ENCODE data around the gene OLAH.

Gene OLAH

GRCh38 chr10:15088428-15089261 lies 44.9 kb downstream of the OLAH start, which contains the start of gene ACBD7:
Gene ACBD7, minus strand, starts transcription at chr10:15088776. Its CDS starts 48 bp downstream, at chr10:15088728.
- TF ChIP-seq FOXP2 (optimal IDR thresholded peaks at IDR 0.05; ENCODE audit: control extremely low read depth, extremely low read length, insufficient read depth) (no peak), POLR2AphosphoS5 (IDR thresholded peaks at IDR 0.05; ENCODE audit: borderline replicate concordance, low read depth, low read length) (no peak), EZH2 (IDR thresholded peaks at IDR 0.05) (no peak)
- Histone ChIP-seq H3K4me3 (peak within 1 kb of the TSS; percentile 66), H3K27ac (no peak within 1 kb of the TSS), H3K36me3 (ENCODE audit: insufficient read depth, low read length) (no peaks in the 10 kb centered on the region), H3K9ac (ENCODE audit: insufficient read length) (no peak within 1 kb of the TSS), H3K9me3 (ENCODE audit: low read depth, low read length) (no peaks in the 10 kb centered on the region)
- no peak for DNase-seq (ENCODE audit: low read depth, low spot score)

DNA sequence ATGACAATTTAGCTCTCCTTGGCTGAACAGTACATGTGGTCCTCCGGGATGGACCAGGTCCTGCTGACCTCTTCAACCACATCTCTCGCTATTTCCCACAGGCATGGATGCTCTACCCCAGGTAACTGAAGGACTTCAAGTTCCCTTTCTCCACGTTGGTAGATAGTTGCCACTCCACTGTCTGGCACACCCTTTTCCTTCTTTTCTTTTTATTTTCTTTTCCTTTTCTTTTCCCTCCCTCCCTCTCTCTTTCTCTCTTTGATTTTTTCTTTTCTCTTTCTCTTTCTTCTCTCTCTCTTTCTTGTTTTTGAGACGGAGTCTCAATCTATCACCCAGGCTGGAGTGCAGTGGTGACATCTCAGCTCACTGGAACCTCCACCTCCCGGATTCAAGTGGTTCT lies 47.7 kb downstream of the OLAH start:
- H3K36me3 ChIP-seq (ENCODE audit: insufficient read depth, low read length) = no peaks in the 10 kb centered on the region
- no peak overlapping the region for H3K4me3 ChIP-seq
- DNase-seq (ENCODE audit: low read depth, low spot score) = no peak
- H3K9me3 ChIP-seq (ENCODE audit: low read depth, low read length) = no peaks in the 10 kb centered on the region
- H3K9ac ChIP-seq (ENCODE audit: insufficient read length) = no peak overlapping the region
- TF ChIP-seq EZH2 (IDR thresholded peaks at IDR 0.05) = no peak
- TF ChIP-seq FOXP2 (optimal IDR thresholded peaks at IDR 0.05; ENCODE audit: control extremely low read depth, extremely low read length, insufficient read depth) = no peak
- no peak for TF ChIP-seq POLR2AphosphoS5 (IDR thresholded peaks at IDR 0.05; ENCODE audit: borderline replicate concordance, low read depth, low read length)
- H3K27ac ChIP-seq = no peak overlapping the region

DNA sequence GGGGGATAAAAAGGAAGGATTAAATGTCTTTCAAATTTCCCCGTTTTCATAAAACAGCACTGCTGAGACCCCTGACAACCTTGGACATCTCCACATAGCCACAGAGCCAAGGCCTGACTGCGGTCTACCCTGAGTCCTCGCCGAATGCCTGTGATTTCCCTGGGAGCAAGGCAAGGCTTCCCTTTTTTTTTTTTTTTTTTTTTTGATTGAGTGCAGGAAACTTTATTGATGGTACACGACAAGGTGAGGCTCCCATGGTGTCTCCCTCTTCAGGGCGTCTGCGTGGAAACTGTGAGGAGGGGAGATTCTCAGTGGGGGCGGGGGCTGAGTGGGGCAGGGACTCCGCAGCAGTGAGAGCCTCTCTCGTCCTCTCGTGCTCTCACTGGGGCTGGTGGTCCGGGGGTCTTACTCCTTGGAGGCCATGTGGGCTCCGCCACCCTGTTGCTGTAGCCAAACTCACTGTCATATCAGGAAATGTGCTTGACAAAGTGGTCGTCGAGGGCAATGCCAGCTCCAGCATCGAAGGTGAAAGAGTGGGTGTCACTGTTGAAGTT lies 49.2 kb downstream of the OLAH start:
- H3K36me3 ChIP-seq (ENCODE audit: insufficient read depth, low read length) = no peaks in the 10 kb centered on the region
- no peak overlapping the region for H3K4me3 ChIP-seq
- H3K9ac ChIP-seq (ENCODE audit: insufficient read length) = no peak overlapping the region
- H3K27ac ChIP-seq = no peak overlapping the region
- TF ChIP-seq FOXP2 (optimal IDR thresholded peaks at IDR 0.05; ENCODE audit: control extremely low read depth, extremely low read length, insufficient read depth) = no peak
- no peak for TF ChIP-seq POLR2AphosphoS5 (IDR thresholded peaks at IDR 0.05; ENCODE audit: borderline replicate concordance, low read depth, low read length)
- no peak for TF ChIP-seq EZH2 (IDR thresholded peaks at IDR 0.05)
- no peak for DNase-seq (ENCODE audit: low read depth, low spot score)
- no peaks in the 10 kb centered on the region for H3K9me3 ChIP-seq (ENCODE audit: low read depth, low read length)

- H3K4me3 ChIP-seq = peak overlapping the region; percentile 77
- no peak for DNase-seq (ENCODE audit: low read depth, low spot score)
- no peaks in the 10 kb centered on the region for H3K36me3 ChIP-seq (ENCODE audit: insufficient read depth, low read length)
- peak overlapping the region; percentile 92 for H3K9ac ChIP-seq (ENCODE audit: insufficient read length)
- H3K27ac ChIP-seq = no peak overlapping the region
- H3K9me3 ChIP-seq (ENCODE audit: low read depth, low read length) = no peaks in the 10 kb centered on the region
- no peak for TF ChIP-seq FOXP2 (optimal IDR thresholded peaks at IDR 0.05; ENCODE audit: control extremely low read depth, extremely low read length, insufficient read depth)
- TF ChIP-seq EZH2 (IDR thresholded peaks at IDR 0.05) = no peak
- no peak for TF ChIP-seq POLR2AphosphoS5 (IDR thresholded peaks at IDR 0.05; ENCODE audit: borderline replicate concordance, low read depth, low read length)
Measured at GRCh38 chr10:15096661-15097010, 52.9 kb downstream of the OLAH start.

- Histone ChIP-seq H3K9me3 (ENCODE audit: low read depth, low read length) (no peaks in the 10 kb centered on the region), H3K27ac (peak within 1 kb of the TSS; percentile 89), H3K36me3 (ENCODE audit: insufficient read depth, low read length) (no peaks in the 10 kb centered on the region), H3K9ac (ENCODE audit: insufficient read length) (peak within 1 kb of the TSS; percentile 92), H3K4me3 (peak within 1 kb of the TSS; percentile 77)
- DNase-seq (ENCODE audit: low read depth, low spot score) = peak; percentile 24
- no peak for TF ChIP-seq EZH2 (IDR thresholded peaks at IDR 0.05)
- no peak for TF ChIP-seq FOXP2 (optimal IDR thresholded peaks at IDR 0.05; ENCODE audit: control extremely low read depth, extremely low read length, insufficient read depth)
- peak; percentile 68; the same call in 1 of the 2 replicates for TF ChIP-seq POLR2AphosphoS5 (IDR thresholded peaks at IDR 0.05; ENCODE audit: borderline replicate concordance, low read depth, low read length)
Measured at GRCh38 chr10:15097011-15097812, 53.5 kb downstream of the OLAH start, which contains the start of gene RPP38. Gene RPP38, plus strand, starts transcription at chr10:15097355. Its CDS starts 5,960 bp downstream, at chr10:15103315.

GRCh38 chr10:15099886-15100285 lies 56.1 kb downstream of the OLAH start:
- no peak for DNase-seq (ENCODE audit: low read depth, low spot score)
- TF ChIP-seq EZH2 (IDR thresholded peaks at IDR 0.05) (no peak), POLR2AphosphoS5 (IDR thresholded peaks at IDR 0.05; ENCODE audit: borderline replicate concordance, low read depth, low read length) (no peak), FOXP2 (optimal IDR thresholded peaks at IDR 0.05; ENCODE audit: control extremely low read depth, extremely low read length, insufficient read depth) (no peak)
- H3K9ac ChIP-seq (ENCODE audit: insufficient read length) = no peak overlapping the region
- H3K9me3 ChIP-seq (ENCODE audit: low read depth, low read length) = no peaks in the 10 kb centered on the region
- H3K27ac ChIP-seq = no peak overlapping the region
- H3K36me3 ChIP-seq (ENCODE audit: insufficient read depth, low read length) = peaks cover 14% of the 10 kb centered on the region; the same call in 1 of the 2 replicates
- H3K4me3 ChIP-seq = no peak overlapping the region

DNA sequence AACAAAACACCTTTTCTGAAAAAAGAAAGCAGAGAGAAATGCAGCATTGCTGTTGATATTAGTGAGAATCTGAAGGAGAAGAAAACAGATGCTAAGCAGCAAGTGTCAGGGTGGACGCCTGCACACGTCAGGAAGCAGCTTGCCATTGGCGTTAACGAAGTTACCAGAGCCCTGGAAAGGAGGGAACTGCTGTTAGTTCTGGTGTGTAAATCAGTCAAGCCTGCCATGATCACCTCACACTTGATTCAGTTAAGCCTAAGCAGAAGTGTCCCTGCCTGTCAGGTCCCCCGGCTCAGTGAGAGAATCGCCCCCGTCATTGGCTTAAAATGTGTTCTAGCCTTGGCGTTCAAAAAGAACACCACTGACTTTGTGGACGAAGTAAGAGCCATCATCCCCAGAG lies 59.8 kb downstream of the OLAH start:
- H3K27ac ChIP-seq = no peak overlapping the region
- no peak for TF ChIP-seq EZH2 (IDR thresholded peaks at IDR 0.05)
- no peak for TF ChIP-seq POLR2AphosphoS5 (IDR thresholded peaks at IDR 0.05; ENCODE audit: borderline replicate concordance, low read depth, low read length)
- no peak for TF ChIP-seq FOXP2 (optimal IDR thresholded peaks at IDR 0.05; ENCODE audit: control extremely low read depth, extremely low read length, insufficient read depth)
- no peaks in the 10 kb centered on the region for H3K9me3 ChIP-seq (ENCODE audit: low read depth, low read length)
- H3K9ac ChIP-seq (ENCODE audit: insufficient read length) = no peak overlapping the region
- DNase-seq (ENCODE audit: low read depth, low spot score) = no peak
- H3K4me3 ChIP-seq = no peak overlapping the region
- peaks cover 14% of the 10 kb centered on the region; the same call in 1 of the 2 replicates for H3K36me3 ChIP-seq (ENCODE audit: insufficient read depth, low read length)

Measured in SK-N-MC (cell line).